K562 (cell line): Measurements from ENCODE around the gene CRYBA1. TPM values are rescaled to one million over a fixed set of nuclear protein-coding genes. Genes with fewer than 3 reads are reported as not detected.

Experiments
- ATAC-seq: fragments of 200-7000 bp; cut with Tn5 transposase; 3 replicates; pipeline ENCODE4 v1.9.1; 2020; ENCODE audit warnings: moderate library complexity
- BruUV-seq: library from RNA; stranded (reverse); fragments of 400-500 nt; replicated peaks from 2 replicates; lab custom pipeline; 2021; lab: Mats Ljungman, UMichigan
- CTCF ChIA-PET: fragments of 300-600 bp; formaldehyde crosslinking; extraction: SDS; loops from one replicate; lab custom pipeline; 2021; ENCODE audit warnings: low intra/inter-chr PET ratio; lab: Yijun Ruan, JAX
- POLR2A ChIA-PET: fragments of 300-600, 350-650 bp; sonication (Branson Sonifier 250); formaldehyde crosslinking; extraction: SDS; loops from one replicate; lab custom pipeline; 2021; ENCODE audit warnings: antibody characterized with exemption, inconsistent platforms; lab: Yijun Ruan, JAX
- DNase-seq, 4 experiments: peaks; one replicate each; pipeline versions ENCODE4 v3.0.0 to v3.0.0-alpha.2; 2011 to 2018; ENCODE audit warnings: low spot score in 3 of 4, mixed read lengths in 3 of 4; ENCODE audit errors: extremely low read depth in 1 of 4
- FAIRE-seq: peaks from 2 replicates; lab custom pipeline; 2011; peaks lifted over from hg19 to GRCh38; lab: Jason Lieb, UNC
- H2AFZ ChIP-seq: 2 replicates; pipeline ENCODE4 v1.6.0; 2011; ENCODE audit warnings: low read depth, low read length, control low read depth, inconsistent platforms
- H3K27ac ChIP-seq: fragments of 200-600 bp; 3 replicates; pipeline ENCODE4 v1.8.0; 2011; ENCODE audit warnings: low read depth, mild to moderate bottlenecking, control low read depth, inconsistent platforms, low read length, moderate library complexity, mixed read lengths; ENCODE audit errors: extremely low read depth
- H3K27me3 ChIP-seq, 2 experiments: fragments of 300-600 bp in 1 of 2; 2 replicates in 1 of 2; 3 replicates in 1 of 2; pipeline versions ENCODE4 v1.6.0 to v1.8.0; 2011; ENCODE audit warnings: inconsistent platforms in 2 of 2, low read length in 2 of 2, mild to moderate bottlenecking in 1 of 2, mixed read lengths in 1 of 2, moderate library complexity in 1 of 2; ENCODE audit not compliant: control insufficient read depth in 2 of 2, insufficient read depth in 2 of 2
- H3K36me3 ChIP-seq: fragments of 300-600 bp; 3 replicates; pipeline ENCODE4 v1.8.0; 2011; ENCODE audit warnings: mild to moderate bottlenecking, low read length, inconsistent platforms; ENCODE audit not compliant: control insufficient read depth, insufficient read depth
- H3K4me1 ChIP-seq, 2 experiments: fragments of 200-600 bp in 1 of 2; replicated peaks in 1 of 2; 2 replicates in 1 of 2; 3 replicates in 1 of 2; pipeline versions ENCODE4 v1.5.1 to v1.8.0; 2011; ENCODE audit warnings: inconsistent platforms in 2 of 2, low read length in 2 of 2, mild to moderate bottlenecking in 1 of 2, mixed read lengths in 1 of 2, moderate library complexity in 1 of 2; ENCODE audit not compliant: control insufficient read depth in 2 of 2, insufficient read depth in 2 of 2
- H3K4me2 ChIP-seq: 2 replicates; pipeline ENCODE4 v1.6.1; 2011; ENCODE audit warnings: low read length, control low read depth, inconsistent platforms, mixed read lengths; ENCODE audit not compliant: insufficient read depth
- H3K4me3 ChIP-seq: fragments of 200-600 bp; sonication (generic), shearing (Covaris generic); 2 replicates; pipeline ENCODE4 v1.5.1; 2016; ENCODE audit warnings: control low read depth, inconsistent platforms
- H3K79me2 ChIP-seq: fragments of 200-600 bp; 3 replicates; pipeline ENCODE4 v1.8.0; 2011; ENCODE audit warnings: low read length, inconsistent platforms; ENCODE audit not compliant: control insufficient read depth, insufficient read depth
- H3K9ac ChIP-seq, 2 experiments: 2 replicates each; pipeline versions ENCODE4 v1.6.0 to v1.6.1; 2011; ENCODE audit warnings: low read depth in 2 of 2, low read length in 2 of 2, control low read depth in 1 of 2, inconsistent platforms in 1 of 2, mild to moderate bottlenecking in 1 of 2, mixed read lengths in 1 of 2; ENCODE audit not compliant: insufficient read depth in 1 of 2
- H3K9me1 ChIP-seq: one replicate; pipeline ENCODE4 v1.6.0; 2011; ENCODE audit warnings: inconsistent platforms, mild to moderate bottlenecking, low read length, moderate library complexity; ENCODE audit not compliant: control insufficient read depth, insufficient read depth
- H3K9me3 ChIP-seq: replicated peaks from 2 replicates; pipeline ENCODE4 v1.5.1; 2011; ENCODE audit warnings: low read depth, low read length, inconsistent platforms; ENCODE audit not compliant: control insufficient read depth, insufficient read depth
- H4K20me1 ChIP-seq: replicated peaks from 2 replicates; pipeline ENCODE4 v1.6.1; 2011; ENCODE audit warnings: low read length, inconsistent platforms, mixed read lengths; ENCODE audit not compliant: control insufficient read depth, insufficient read depth
- ATF7 ChIP-seq: fragments of 450-650 bp; IDR thresholded peaks from 2 replicates; pipeline ENCODE4 v1.7.1; 2014; ENCODE audit warnings: mild to moderate bottlenecking, moderate library complexity
- BMI1 ChIP-seq: fragments of 150-350 bp; IDR thresholded peaks from 2 replicates; pipeline ENCODE4 v1.6.1; 2014; ENCODE audit warnings: low read length
- CBFA2T3 ChIP-seq: fragments of 450-650 bp; IDR thresholded peaks from 2 replicates; pipeline ENCODE4 v1.6.1; 2017
- ELF2 ChIP-seq: fragments of 250-450 bp; sonication (Bioruptor Pico); IDR thresholded peaks from 2 replicates; pipeline ENCODE4 v1.5.0; 2021; ENCODE audit warnings: mild to moderate bottlenecking
- GATAD2A ChIP-seq: fragments of 450-650 bp; IDR thresholded peaks from 2 replicates; pipeline ENCODE4 v1.6.1; 2017
- GTF2A2 ChIP-seq: IDR thresholded peaks from 2 replicates; pipeline ENCODE4 v1.6.1; 2016; ENCODE audit warnings: mild to moderate bottlenecking, missing genetic modification characterization, missing compliant biosample characterization
- NR1H2 ChIP-seq: sonication (generic); formaldehyde crosslinking; IDR thresholded peaks from 2 replicates; pipeline ENCODE4 v1.4.0; 2020; ENCODE audit warnings: mild to moderate bottlenecking, missing genetic modification reagents
- PPARD ChIP-seq: fragments of 250-450 bp; sonication (Bioruptor Pico); IDR thresholded peaks from 2 replicates; pipeline ENCODE4 v1.8.0; 2022; ENCODE audit warnings: inconsistent platforms, mild to moderate bottlenecking, moderate library complexity
- RBM34 ChIP-seq: fragments of 200-400 bp; formaldehyde crosslinking; IDR thresholded peaks from 2 replicates; pipeline ENCODE4 v1.6.1; 2018; ENCODE audit warnings: low read length, borderline replicate concordance; ENCODE audit not compliant: insufficient read depth
- TCF7L2 ChIP-seq: fragments of 150-350 bp; IDR thresholded peaks from 2 replicates; pipeline ENCODE4 v1.6.1; 2016; ENCODE audit warnings: low read depth, mild to moderate bottlenecking, low read length, moderate library complexity
- ZNF217 ChIP-seq: sonication (generic); formaldehyde crosslinking; IDR thresholded peaks from 2 replicates; pipeline ENCODE4 v1.8.0; 2022; ENCODE audit warnings: mild to moderate bottlenecking, missing genetic modification reagents
- ZNF263 ChIP-seq: sonication (generic); formaldehyde crosslinking; IDR thresholded peaks from 2 replicates; pipeline ENCODE4 v1.8.0; 2022; ENCODE audit warnings: mild to moderate bottlenecking, missing genetic modification reagents, borderline replicate concordance
- ZNF3 ChIP-seq: fragments of 250-450 bp; sonication (Bioruptor Pico); IDR thresholded peaks from 2 replicates; pipeline ENCODE4 v1.5.0; 2021; ENCODE audit warnings: mild to moderate bottlenecking, moderate library complexity
- ZNF384 ChIP-seq: IDR thresholded peaks from 2 replicates; pipeline ENCODE4 v1.6.1; 2012; ENCODE audit warnings: low read depth, low read length, improper control_type of control experiment
- ZNF785 ChIP-seq: fragments of 250-450 bp; sonication (Bioruptor Pico); IDR thresholded peaks from 2 replicates; pipeline ENCODE4 v1.4.0; 2020; ENCODE audit warnings: mild to moderate bottlenecking
- WGBS: fragments of 100-300 bp; shearing (Covaris generic); methylation state at CpG from one replicate; pipeline ENCODE4 v1.1.6; 2016; ENCODE audit warnings: low coverage, mixed read lengths; ENCODE audit not compliant: insufficient coverage; ENCODE audit errors: missing lambda C conversion rate; 5-methylcytosine and 5-hydroxymethylcytosine counted together
- in situ Hi-C: fragments of 300-500 bp; cut with MboI; formaldehyde crosslinking; loops from 4 replicates; pipeline ENCODE4 v1.15.0; 2018; ENCODE audit warnings: inconsistent platforms, mixed read lengths
- intact Hi-C: fragments of 100-400 bp; cut with micrococcal nuclease; formaldehyde crosslinking; loops from 2 replicates; pipeline ENCODE4 v1.14.2; 2022
- polyA plus RNA-seq, 8 experiments: library from polyadenylated mRNA; depleted of rRNA in 4 of 8; stranded (reverse) in 5 of 8; unstranded in 3 of 8; fragments of >200 nt; fragmentation: Nextera tagmentation in 2 of 8; fragmentation: Illumina TruSeq in 1 of 8; extraction: Ambion mirVana in 2 of 8; extraction: Trizol in 1 of 8; gene quantifications; 2 replicates each; pipeline versions ENCODE4 v1.2.1 to v1.2.3, GENCODE V29; 2011 to 2014; ENCODE audit warnings: inconsistent platforms in 1 of 8, missing spikeins in 1 of 8
- total RNA-seq, 7 experiments: library from RNA; depleted of rRNA in 6 of 7; stranded (reverse); fragments of >200 nt in 6 of 7; fragmentation: Illumina TruSeq in 2 of 7; extraction: Trizol in 2 of 7; gene quantifications; 2 replicates each; pipeline versions ENCODE4 v1.2.1 to v1.2.3, GENCODE V29; 2011 to 2021; ENCODE audit warnings: low replicate concordance in 1 of 7
- TF ChIP-seq, protein P1 (sequence below), 3 experiments: fragments of 200-800 bp in 1 of 3; sonication (Bioruptor generic) in 1 of 3; sonication (generic) in 1 of 3; formaldehyde crosslinking in 1 of 3; IDR thresholded peaks; 2 replicates each; pipeline versions ENCODE4 v1.6.1 to v1.8.0; 2016 to 2022; ENCODE audit warnings: mild to moderate bottlenecking in 2 of 3, missing compliant biosample characterization in 2 of 3, missing genetic modification characterization in 2 of 3, missing genetic modification reagents in 1 of 3
- TF ChIP-seq, protein P2 (sequence below): fragments of 450-650 bp; IDR thresholded peaks from 2 replicates; pipeline ENCODE4 v1.6.1; 2017; ENCODE audit warnings: antibody characterized with exemption
- TF ChIP-seq, protein P3 (sequence below): fragments of 450-650 bp; formaldehyde crosslinking; IDR thresholded peaks from 2 replicates; pipeline ENCODE4 v1.4.0; 2022; ENCODE audit warnings: missing genetic modification characterization

The CRYBA1 gene
- total and polyA plus RNA-seq, 9 of the 15 experiments (the other 6 are each of a cell fraction or from before 2014, with no cell fraction given) = not detected

DNA sequence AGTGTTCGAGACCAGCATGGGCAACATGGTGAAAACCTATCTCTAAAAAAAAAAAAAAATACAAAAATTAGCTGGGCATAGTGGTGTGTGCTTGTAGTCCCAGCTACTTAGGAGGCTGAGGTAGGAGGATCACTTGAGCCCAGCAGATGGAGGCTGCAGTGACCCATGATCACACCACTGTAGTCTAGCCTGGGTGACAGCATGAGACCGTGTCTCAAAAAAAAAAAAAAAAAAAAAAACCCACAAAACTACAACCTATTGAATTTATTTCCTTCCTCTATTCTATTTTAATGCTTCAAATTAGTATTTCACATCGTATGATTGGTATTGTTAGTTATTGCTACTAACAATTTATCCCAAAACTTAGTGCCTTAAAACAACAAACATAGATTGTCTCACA, 56.7 kb downstream of the CRYBA1 start:
- H3K9me3 ChIP-seq = no peaks in the 10 kb centered on the region
- H3K9ac ChIP-seq = no peak overlapping the region
- no peaks in the 10 kb centered on the region for H4K20me1 ChIP-seq
- no peak overlapping the region for H2AFZ ChIP-seq
- no TSS peak for BruUV-seq
- ATAC-seq (no peak), DNase-seq (no peak), FAIRE-seq (no peak)
- H3K36me3 ChIP-seq = no peaks in the 10 kb centered on the region
- WGBS = 47% methylated on average over 2 of the region's 3 CpGs
- H3K4me1 ChIP-seq = no peaks in the 10 kb centered on the region
- H3K9me1 ChIP-seq = no peaks in the 10 kb centered on the region
- ChIA-PET CTCF (no interaction called here), POLR2A (interaction anchor here (0.6 to 3.2 kb wide), 3 partner anchors 9 to 42 kb away, joined by 3 to 12 read pairs (median 3); partner anchors contain the start of gene NUFIP2)
- H3K4me3 ChIP-seq = no peak overlapping the region
- no peaks in the 10 kb centered on the region for H3K27me3 ChIP-seq
- in situ Hi-C loops = no loop called here
- H3K4me2 ChIP-seq = no peak overlapping the region
- H3K79me2 ChIP-seq = no peaks in the 10 kb centered on the region
- TF ChIP-seq GTF2A2 (tag) (no peak), NR1H2 (CRISPR knock-in tag) (no peak), ZNF785 (CRISPR knock-in tag) (no peak), ZNF3 (CRISPR knock-in tag) (no peak), ZNF384 (no peak), CBFA2T3 (no peak), ZNF263 (CRISPR knock-in tag) (no peak), BMI1 (no peak), ZNF217 (CRISPR knock-in tag) (no peak), GATAD2A (no peak), RBM34 (no peak), ATF7 (no peak), TCF7L2 (no peak), PPARD (CRISPR knock-in tag) (no peak), ELF2 (CRISPR knock-in tag) (no peak)
- TF ChIP-seq, protein P1, sequence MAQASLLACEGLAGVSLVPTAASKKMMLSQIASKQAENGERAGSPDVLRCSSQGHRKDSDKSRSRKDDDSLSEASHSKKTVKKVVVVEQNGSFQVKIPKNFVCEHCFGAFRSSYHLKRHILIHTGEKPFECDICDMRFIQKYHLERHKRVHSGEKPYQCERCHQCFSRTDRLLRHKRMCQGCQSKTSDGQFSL (CRISPR knock-in tag; IDR thresholded peaks at IDR 0.05) = no peak
- TF ChIP-seq, protein P1 (tag; IDR thresholded peaks at IDR 0.05) = no peak
- TF ChIP-seq, protein P2, sequence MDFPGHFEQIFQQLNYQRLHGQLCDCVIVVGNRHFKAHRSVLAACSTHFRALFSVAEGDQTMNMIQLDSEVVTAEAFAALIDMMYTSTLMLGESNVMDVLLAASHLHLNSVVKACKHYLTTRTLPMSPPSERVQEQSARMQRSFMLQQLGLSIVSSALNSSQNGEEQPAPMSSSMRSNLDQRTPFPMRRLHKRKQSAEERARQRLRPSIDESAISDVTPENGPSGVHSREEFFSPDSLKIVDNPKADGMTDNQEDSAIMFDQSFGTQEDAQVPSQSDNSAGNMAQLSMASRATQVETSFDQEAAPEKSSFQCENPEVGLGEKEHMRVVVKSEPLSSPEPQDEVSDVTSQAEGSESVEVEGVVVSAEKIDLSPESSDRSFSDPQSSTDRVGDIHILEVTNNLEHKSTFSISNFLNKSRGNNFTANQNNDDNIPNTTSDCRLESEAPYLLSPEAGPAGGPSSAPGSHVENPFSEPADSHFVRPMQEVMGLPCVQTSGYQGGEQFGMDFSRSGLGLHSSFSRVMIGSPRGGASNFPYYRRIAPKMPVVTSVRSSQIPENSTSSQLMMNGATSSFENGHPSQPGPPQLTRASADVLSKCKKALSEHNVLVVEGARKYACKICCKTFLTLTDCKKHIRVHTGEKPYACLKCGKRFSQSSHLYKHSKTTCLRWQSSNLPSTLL = no peak
- TF ChIP-seq, protein P3, sequence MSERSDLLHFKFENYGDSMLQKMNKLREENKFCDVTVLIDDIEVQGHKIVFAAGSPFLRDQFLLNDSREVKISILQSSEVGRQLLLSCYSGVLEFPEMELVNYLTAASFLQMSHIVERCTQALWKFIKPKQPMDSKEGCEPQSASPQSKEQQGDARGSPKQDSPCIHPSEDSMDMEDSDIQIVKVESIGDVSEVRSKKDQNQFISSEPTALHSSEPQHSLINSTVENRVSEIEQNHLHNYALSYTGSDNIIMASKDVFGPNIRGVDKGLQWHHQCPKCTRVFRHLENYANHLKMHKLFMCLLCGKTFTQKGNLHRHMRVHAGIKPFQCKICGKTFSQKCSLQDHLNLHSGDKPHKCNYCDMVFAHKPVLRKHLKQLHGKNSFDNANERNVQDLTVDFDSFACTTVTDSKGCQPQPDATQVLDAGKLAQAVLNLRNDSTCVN (CRISPR knock-in tag) = no peak
- intact Hi-C loops = no loop called here
- no peak overlapping the region for H3K27ac ChIP-seq
